GM12878 (cell line): ENCODE data around the gene ARMC10.

Source experiments
- CTCF ChIP-seq, 3 experiments: IDR thresholded peaks in 2 of 3; conservative IDR thresholded peaks in 1 of 3; 2 replicates each; pipeline ENCODE4 v1.5.1; 2011; ENCODE audit warnings: low read depth in 3 of 3, low read length in 3 of 3, mild to moderate bottlenecking in 3 of 3, control low read depth in 2 of 3, moderate library complexity in 2 of 3, inconsistent platforms in 1 of 3, mixed read lengths in 1 of 3; ENCODE audit not compliant: control insufficient read depth in 2 of 3, insufficient read depth in 1 of 3; ENCODE audit errors: extremely low read depth in 1 of 3
- FOXM1 ChIP-seq: IDR thresholded peaks from 2 replicates; pipeline ENCODE4 v1.6.1; 2012; ENCODE audit warnings: low read depth, mild to moderate bottlenecking, inconsistent platforms, low read length, moderate library complexity
- MAX ChIP-seq: IDR thresholded peaks from 2 replicates; pipeline ENCODE4 v1.6.1; 2012; ENCODE audit warnings: low read depth, low read length, improper control_type of control experiment
- PAX5 ChIP-seq: IDR thresholded peaks from 2 replicates; pipeline ENCODE4 v1.6.1; 2011; ENCODE audit warnings: low read depth, low read length, borderline replicate concordance
- REST ChIP-seq: IDR thresholded peaks from 2 replicates; pipeline ENCODE4 v1.6.1; 2012; ENCODE audit warnings: mild to moderate bottlenecking, low read depth, low read length

GRCh38 chr7:103148131-103148993 lies 73.4 kb downstream of the ARMC10 start:
- TF ChIP-seq MAX (no peak), REST (no peak), FOXM1 (no peak), PAX5 (no peak), CTCF (IDR thresholded peaks at IDR 0.05 in 2 of 3, conservative IDR thresholded peaks at IDR 0.05 in 1 of 3; ENCODE audit: control insufficient read depth in 2 of 3, extremely low read depth in 1 of 3, insufficient read depth in 1 of 3, low read depth in 3 of 3, low read length in 3 of 3) (no peak)
